ENCODE measurements around the gene SFMBT1. TPM values are rescaled to one million over a fixed set of nuclear protein-coding genes. Genes with fewer than 3 reads are reported as not detected.

Gene SFMBT1
- total and polyA plus RNA-seq, 9 of the 15 experiments (the other 6 are each of a cell fraction or from before 2014, with no cell fraction given): 0.76 to 6.6 (median 3.6) TPM

- Histone ChIP-seq H3K4me2 (ENCODE audit: insufficient read depth, low read length) (no peak overlapping the region), H3K27me3 (ENCODE audit: control insufficient read depth in 2 of 2, insufficient read depth in 2 of 2, low read length in 2 of 2) (no peaks in the 10 kb centered on the region), H3K4me3 (no peak overlapping the region), H3K36me3 (ENCODE audit: control insufficient read depth, insufficient read depth, low read length) (peaks cover 5% of the 10 kb centered on the region; the same call in 1 of the 3 replicates), H3K79me2 (ENCODE audit: control insufficient read depth, insufficient read depth, low read length) (no peaks in the 10 kb centered on the region), H3K9me1 (ENCODE audit: control insufficient read depth, insufficient read depth, low read length) (no peaks in the 10 kb centered on the region), H3K27ac (ENCODE audit: extremely low read depth, low read depth, low read length) (no peak overlapping the region), H3K4me1 (replicated peaks in 1 of 2; ENCODE audit: control insufficient read depth in 2 of 2, insufficient read depth in 2 of 2, low read length in 2 of 2) (peaks cover 5 to 20% of the 10 kb centered on the region in 2 experiments; a peak in 4 of 5 replicates), H2AFZ (ENCODE audit: low read depth, low read length) (no peak overlapping the region), H3K9ac (ENCODE audit: insufficient read depth in 1 of 2, low read depth in 2 of 2, low read length in 2 of 2) (no peak overlapping the region), H3K9me3 (replicated peaks; ENCODE audit: control insufficient read depth, insufficient read depth, low read depth, low read length) (no peaks in the 10 kb centered on the region), H4K20me1 (replicated peaks; ENCODE audit: control insufficient read depth, insufficient read depth, low read length) (no peaks in the 10 kb centered on the region)
- in situ Hi-C loops (cut with MboI): no loop called here
- ChIA-PET POLR2A (no interaction called here), CTCF (ENCODE audit: low intra/inter-chr PET ratio) (no interaction called here)
- 73% methylated on average over 3 of the region's 3 CpGs for WGBS (ENCODE audit: insufficient coverage, low coverage, missing lambda C conversion rate)
- no peak for TF ChIP-seq ARID1B (IDR thresholded peaks at IDR 0.05)
- BruUV-seq (replicated peaks): no TSS peak
- DNase-seq (ENCODE audit: extremely low read depth in 1 of 4, low spot score in 3 of 4): no peak
- no peak for FAIRE-seq
- ATAC-seq: no peak
- intact Hi-C loops (cut with micrococcal nuclease): no loop called here
These were observed 128.8 kb downstream of the SFMBT1 start for GRCh38 chr3:52917044-52917443.

- no peak overlapping the region for H3K4me2 ChIP-seq (ENCODE audit: insufficient read depth, low read length)
- no peak overlapping the region for H2AFZ ChIP-seq (ENCODE audit: low read depth, low read length)
- DNase-seq (ENCODE audit: extremely low read depth in 1 of 4, low spot score in 3 of 4): no peak
- H3K4me3 ChIP-seq: no peak overlapping the region
- in situ Hi-C loops (cut with MboI) (no loop called here), intact Hi-C loops (cut with micrococcal nuclease) (no loop called here)
- no peak for ATAC-seq
- POLR2A ChIA-PET: interaction anchor here (0.6 kb wide), 1 partner anchor 9 kb away, joined by 3 read pairs; no protein-coding TSS in a partner anchor
- CTCF ChIA-PET (ENCODE audit: low intra/inter-chr PET ratio): no interaction called here
- 0 out of 3 replicates have a peak, but pooled peaks cover 2% of the 10 kb centered on the region for H3K36me3 ChIP-seq (ENCODE audit: control insufficient read depth, insufficient read depth, low read length)
- H3K9me3 ChIP-seq (replicated peaks; ENCODE audit: control insufficient read depth, insufficient read depth, low read depth, low read length): no peaks in the 10 kb centered on the region
- no peak overlapping the region for H3K27ac ChIP-seq (ENCODE audit: extremely low read depth, low read depth, low read length)
- H4K20me1 ChIP-seq (replicated peaks; ENCODE audit: control insufficient read depth, insufficient read depth, low read length): no peaks in the 10 kb centered on the region
- H3K79me2 ChIP-seq (ENCODE audit: control insufficient read depth, insufficient read depth, low read length): no peaks in the 10 kb centered on the region
- no peaks in the 10 kb centered on the region for H3K9me1 ChIP-seq (ENCODE audit: control insufficient read depth, insufficient read depth, low read length)
- peaks cover 6 to 20% of the 10 kb centered on the region in 2 experiments; a peak in 4 of 5 replicates for H3K4me1 ChIP-seq (replicated peaks in 1 of 2; ENCODE audit: control insufficient read depth in 2 of 2, insufficient read depth in 2 of 2, low read length in 2 of 2)
- H3K27me3 ChIP-seq (ENCODE audit: control insufficient read depth in 2 of 2, insufficient read depth in 2 of 2, low read length in 2 of 2): no peaks in the 10 kb centered on the region
- no TSS peak for BruUV-seq (replicated peaks)
- 82% methylated on average over 5 of the region's 6 CpGs for WGBS (ENCODE audit: insufficient coverage, low coverage, missing lambda C conversion rate)
- FAIRE-seq: no peak
- no peak overlapping the region for H3K9ac ChIP-seq (ENCODE audit: insufficient read depth in 1 of 2, low read depth in 2 of 2, low read length in 2 of 2)
- TF ChIP-seq PKNOX1 (IDR thresholded peaks at IDR 0.05) (no peak), PREB (CRISPR knock-in tag; IDR thresholded peaks at IDR 0.05) (no peak), U2AF2 (optimal IDR thresholded peaks at IDR 0.05; ENCODE audit: low read depth, low read length) (no peak), PHF20 (IDR thresholded peaks at IDR 0.05; ENCODE audit: partially characterized antibody) (no peak), NFE2L1 (tag; IDR thresholded peaks at IDR 0.05; ENCODE audit: borderline replicate concordance, low read depth) (no peak), ZNF507 (tag; conservative IDR thresholded peaks at IDR 0.05) (no peak), ZNF695 (CRISPR knock-in tag; IDR thresholded peaks at IDR 0.05) (no peak), ZNF717 (CRISPR knock-in tag; IDR thresholded peaks at IDR 0.05) (no peak), E2F6 (IDR thresholded peaks at IDR 0.05; ENCODE audit: borderline replicate concordance in 1 of 2, extremely low read depth in 1 of 2, insufficient read depth in 1 of 2, insufficient read length in 1 of 2, low read depth in 1 of 2, low read length in 1 of 2, poor library complexity in 1 of 2, severe bottlenecking in 1 of 2) (no peak), WHSC1 (IDR thresholded peaks at IDR 0.05; ENCODE audit: low read length) (no peak)
These were observed 130.6 kb downstream of the SFMBT1 start for GRCh38 chr3:52915294-52915693.

Data from K562 (cell line).